HG03280 (cell line): ENCODE results near the gene TSPAN15.
"Not testable (repeated sequence)": the region's sequence is repeated elsewhere in the genome, so short reads cannot be mapped to it uniquely, and the experiment has no call there.

Experiments used
- ATAC-seq: cut with Tn5 transposase; IDR thresholded peaks from one replicate; pipeline ENCODE4 v1.9.1; 2021; ENCODE audit warnings: mild to moderate bottlenecking, moderate library complexity; ENCODE audit not compliant: unreplicated experiment

TSPAN15 gene

DNA sequence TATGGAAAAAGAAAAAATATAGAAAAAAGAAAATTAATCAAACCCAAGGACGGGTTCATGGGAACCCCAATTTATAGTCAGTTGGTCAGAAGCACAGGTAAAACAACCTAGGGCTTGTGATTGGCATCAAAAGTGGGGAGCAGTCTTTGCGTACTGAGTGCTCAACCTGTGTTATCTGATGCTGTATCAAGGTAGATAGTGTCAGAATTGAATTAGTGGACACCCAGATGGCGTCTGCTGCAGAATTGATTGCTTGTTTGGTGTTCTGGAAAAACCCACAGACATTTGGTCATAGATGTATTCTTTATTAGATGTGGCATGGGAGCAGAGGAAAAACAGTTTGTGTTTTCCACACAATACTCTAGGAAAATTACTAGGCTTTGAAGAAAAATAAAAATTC, 82.4 kb downstream of the TSPAN15 start:
- ATAC-seq, result no peak

GRCh38 chr10:69536521-69536920, 85.3 kb downstream of the TSPAN15 start:
- not testable (repeated sequence) for ATAC-seq

DNA sequence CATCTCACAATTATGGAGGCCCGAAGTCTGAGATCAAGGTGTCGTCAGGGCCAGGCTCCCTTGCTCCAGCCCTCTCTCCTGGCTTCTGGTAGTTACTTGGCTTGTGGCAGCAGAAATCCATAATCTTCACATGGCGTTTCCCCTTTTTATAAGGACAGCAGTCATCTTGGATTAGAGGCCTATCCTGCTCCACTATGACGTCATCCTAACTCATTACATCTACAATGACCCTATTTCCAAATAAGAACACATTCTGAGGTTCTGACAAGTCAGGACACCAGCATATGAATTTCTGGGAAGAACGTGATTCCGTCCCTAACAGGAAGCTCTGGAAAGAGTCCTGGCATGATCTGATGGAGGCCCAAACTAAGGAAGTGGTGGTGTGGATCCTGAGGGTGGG, 86.2 kb downstream of the TSPAN15 start:
- no peak for ATAC-seq

- no peak for ATAC-seq
Observed at GRCh38 chr10:69538461-69538860, 87.2 kb downstream of the TSPAN15 start.

DNA sequence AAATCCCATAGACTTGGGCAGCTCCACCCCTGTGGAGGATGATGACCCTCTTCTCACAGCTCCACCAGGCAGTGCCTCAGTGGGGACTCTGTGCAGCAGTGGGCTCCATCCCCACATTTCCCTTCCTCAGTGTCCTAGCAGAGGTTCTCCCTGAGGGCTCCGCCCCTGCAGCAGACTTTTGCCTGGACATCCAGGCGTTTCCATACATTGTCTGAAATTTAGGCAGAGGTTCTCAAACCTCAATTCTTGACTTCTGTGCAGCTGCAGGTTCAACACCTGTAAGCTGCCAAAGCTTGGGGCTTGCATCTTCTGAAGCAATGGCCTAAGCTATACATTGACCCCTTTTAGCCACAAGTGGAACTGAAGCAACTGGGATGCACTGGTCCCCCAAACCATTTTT, 90.2 kb downstream of the TSPAN15 start:
- no peak for ATAC-seq

- no peak for ATAC-seq
Observed at GRCh38 chr10:69549959-69550358, 98.7 kb downstream of the TSPAN15 start.

- ATAC-seq, result no peak
Observed at GRCh38 chr10:69552268-69552667, 101.0 kb downstream of the TSPAN15 start.

GRCh38 chr10:69553328-69553727, 102.1 kb downstream of the TSPAN15 start:
- no peak for ATAC-seq

- ATAC-seq, result no peak
Observed at GRCh38 chr10:69554611-69555010, 103.3 kb downstream of the TSPAN15 start.
